IMR-90 (cell line): Measurements from ENCODE around the gene DPYSL5.

Source experiments
- CEBPB ChIP-seq: IDR thresholded peaks from 2 replicates; pipeline ENCODE4 v1.6.1; 2012; ENCODE audit warnings: low read depth, low read length, improper control_type of control experiment
- RAD21 ChIP-seq: IDR thresholded peaks from 2 replicates; pipeline ENCODE4 v1.6.1; 2012; ENCODE audit warnings: low read length, improper control_type of control experiment
- RCOR1 ChIP-seq: IDR thresholded peaks from 2 replicates; pipeline ENCODE4 v1.6.1; 2012; ENCODE audit warnings: mild to moderate bottlenecking, low read length, improper control_type of control experiment; ENCODE audit not compliant: insufficient replicate concordance
- TF ChIP-seq, protein P1 (sequence below): conservative IDR thresholded peaks from 2 replicates; pipeline ENCODE4 v1.5.1; 2012; ENCODE audit warnings: mild to moderate bottlenecking, low read depth, low read length, improper control_type of control experiment
- TF ChIP-seq, protein P2 (sequence below): fragments of 150-350 bp; IDR thresholded peaks from 2 replicates; pipeline ENCODE4 v1.6.1; 2017; ENCODE audit warnings: mild to moderate bottlenecking, antibody characterized with exemption, low read length, low read depth

- TF ChIP-seq, protein P1, sequence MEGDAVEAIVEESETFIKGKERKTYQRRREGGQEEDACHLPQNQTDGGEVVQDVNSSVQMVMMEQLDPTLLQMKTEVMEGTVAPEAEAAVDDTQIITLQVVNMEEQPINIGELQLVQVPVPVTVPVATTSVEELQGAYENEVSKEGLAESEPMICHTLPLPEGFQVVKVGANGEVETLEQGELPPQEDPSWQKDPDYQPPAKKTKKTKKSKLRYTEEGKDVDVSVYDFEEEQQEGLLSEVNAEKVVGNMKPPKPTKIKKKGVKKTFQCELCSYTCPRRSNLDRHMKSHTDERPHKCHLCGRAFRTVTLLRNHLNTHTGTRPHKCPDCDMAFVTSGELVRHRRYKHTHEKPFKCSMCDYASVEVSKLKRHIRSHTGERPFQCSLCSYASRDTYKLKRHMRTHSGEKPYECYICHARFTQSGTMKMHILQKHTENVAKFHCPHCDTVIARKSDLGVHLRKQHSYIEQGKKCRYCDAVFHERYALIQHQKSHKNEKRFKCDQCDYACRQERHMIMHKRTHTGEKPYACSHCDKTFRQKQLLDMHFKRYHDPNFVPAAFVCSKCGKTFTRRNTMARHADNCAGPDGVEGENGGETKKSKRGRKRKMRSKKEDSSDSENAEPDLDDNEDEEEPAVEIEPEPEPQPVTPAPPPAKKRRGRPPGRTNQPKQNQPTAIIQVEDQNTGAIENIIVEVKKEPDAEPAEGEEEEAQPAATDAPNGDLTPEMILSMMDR, result no peak
- no peak for TF ChIP-seq RAD21
- TF ChIP-seq, protein P2, sequence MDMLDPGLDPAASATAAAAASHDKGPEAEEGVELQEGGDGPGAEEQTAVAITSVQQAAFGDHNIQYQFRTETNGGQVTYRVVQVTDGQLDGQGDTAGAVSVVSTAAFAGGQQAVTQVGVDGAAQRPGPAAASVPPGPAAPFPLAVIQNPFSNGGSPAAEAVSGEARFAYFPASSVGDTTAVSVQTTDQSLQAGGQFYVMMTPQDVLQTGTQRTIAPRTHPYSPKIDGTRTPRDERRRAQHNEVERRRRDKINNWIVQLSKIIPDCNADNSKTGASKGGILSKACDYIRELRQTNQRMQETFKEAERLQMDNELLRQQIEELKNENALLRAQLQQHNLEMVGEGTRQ, result no peak
- no peak for TF ChIP-seq CEBPB
- no peak for TF ChIP-seq RCOR1
These were observed 143.8 kb downstream of the DPYSL5 start for GRCh38 chr2:26991717-26992116.
